Lung (tissue), 12 donors: ENCODE measurements around the gene IQCK. TPM values are rescaled to one million over a fixed set of nuclear protein-coding genes. Genes with fewer than 3 reads are reported as not detected.

Experiments
- ATAC-seq: fragments of 200-7000 bp; cut with Tn5 transposase; one replicate; pipeline ENCODE4 v1.9.1; 2020; ENCODE audit warnings: moderate number of reproducible peaks; ENCODE audit not compliant: insufficient read depth, low FRiP score
- DNase-seq, 3 donors: peaks; one replicate each; pipeline ENCODE4 v3.0.0-alpha.2; 2013 to 2017
- H3K27ac ChIP-seq, 2 donors: one replicate each; pipeline ENCODE4 v1.5.1; 2013; ENCODE audit warnings: mild to moderate bottlenecking in 2 of 2, moderate library complexity in 2 of 2, control low read depth in 1 of 2, inconsistent platforms in 1 of 2, low read depth in 1 of 2, low read length in 1 of 2
- H3K27me3 ChIP-seq, 3 donors: one replicate each; pipeline ENCODE4 v1.5.1; 2013; ENCODE audit warnings: low read length in 2 of 3; ENCODE audit not compliant: control insufficient read depth in 3 of 3, insufficient read depth in 3 of 3
- H3K36me3 ChIP-seq, 4 donors: one replicate each; pipeline ENCODE4 v1.5.1; 2013; ENCODE audit warnings: low read length in 4 of 4, mild to moderate bottlenecking in 1 of 4, moderate library complexity in 1 of 4; ENCODE audit not compliant: control insufficient read depth in 4 of 4, insufficient read depth in 4 of 4
- H3K4me1 ChIP-seq, 5 donors: one replicate each; pipeline ENCODE4 v1.5.1; 2013; ENCODE audit warnings: low read length in 5 of 5, mild to moderate bottlenecking in 2 of 5, moderate library complexity in 1 of 5; ENCODE audit not compliant: control insufficient read depth in 5 of 5, insufficient read depth in 5 of 5
- H3K4me3 ChIP-seq: one replicate; pipeline ENCODE4 v1.5.1; 2013; ENCODE audit warnings: mild to moderate bottlenecking, control low read depth, moderate library complexity
- H3K9ac ChIP-seq, 2 donors: one replicate each; pipeline ENCODE4 v1.5.1; 2013; ENCODE audit warnings: low read length in 2 of 2, control low read depth in 1 of 2; ENCODE audit not compliant: insufficient read depth in 1 of 2
- H3K9me3 ChIP-seq, 4 donors: one replicate each; pipeline ENCODE4 v1.5.1; 2013; ENCODE audit warnings: low read length in 3 of 4, mild to moderate bottlenecking in 1 of 4, moderate library complexity in 1 of 4; ENCODE audit not compliant: control insufficient read depth in 4 of 4, insufficient read depth in 3 of 4
- CTCF ChIP-seq: IDR thresholded peaks from 2 replicates; pipeline ENCODE4 v1.5.1; 2012; ENCODE audit warnings: mild to moderate bottlenecking; ENCODE audit errors: control extremely low read depth, extremely low read depth
- WGBS, 2 donors: extraction: QIAGEN DNeasy Blood & Tissue Kit; methylation state at CpG; one replicate each; pipeline ENCODE4 v1.1.7; 2013; 5-methylcytosine and 5-hydroxymethylcytosine counted together
- polyA plus RNA-seq, 2 donors: library from polyadenylated mRNA; stranded (reverse); fragments of 200-250 nt; gene quantifications; one replicate each; pipeline ENCODE4 v1.2.1, GENCODE V29; 2013
- total RNA-seq, 2 donors: library from RNA; depleted of rRNA in 1 of 2; stranded (reverse); fragments of >200 nt in 1 of 2; gene quantifications; one replicate each; pipeline ENCODE4 v1.2.1, GENCODE V29; 2014 to 2021
- donor health status: control.
- donor health status: control.
- donor health status: Bipolar disorder and iron deficiency.
- donor health status: healthy.
- donor health status: DM: yes; HTN: yes; CAD: no.

The IQCK gene
- total and polyA plus RNA-seq, 4 donors, result 12.7 to 27.0 (median 20.4) TPM

- Histone ChIP-seq H3K27me3 (peaks cover 0 to 5% (median 0%) of the 10 kb centered on the region in 3 donors), H3K4me1 (peaks cover 0 to 27% (median 5%) of the 10 kb centered on the region in 5 donors), H3K9ac (peak overlapping the region in 1 of 2 donors; percentile 36), H3K9me3 (no peaks in the 10 kb centered on the region), H3K27ac (peak overlapping the region in 1 of 2 donors; percentile 90), H3K36me3 (no peaks in the 10 kb centered on the region), H3K4me3 (peak overlapping the region; percentile 57)
- DNase-seq, result peak; percentile 68 to 77 (median 76)
- no peak for ATAC-seq
- 3 to 4% methylated on average over 23 to 35 of the region's 35 CpGs for WGBS, 2 donors
- no peak for TF ChIP-seq CTCF
These were observed 165.4 kb downstream of the IQCK start for GRCh38 chr16:19883296-19883965.

- H3K9ac ChIP-seq, result peak overlapping the region in 1 of 2 donors; percentile 32
- H3K4me3 ChIP-seq, result peak overlapping the region; percentile 57
- H3K27me3 ChIP-seq, result peaks cover 0 to 5% (median 0%) of the 10 kb centered on the region in 3 donors
- peak in 2 of 3 donors; percentile 19 to 28 for DNase-seq
- no peaks in the 10 kb centered on the region for H3K9me3 ChIP-seq
- peaks cover 0 to 27% (median 5%) of the 10 kb centered on the region in 5 donors for H3K4me1 ChIP-seq
- H3K27ac ChIP-seq, result peak overlapping the region in 1 of 2 donors; percentile 90
- TF ChIP-seq CTCF, result no peak
- 0 to 2% methylated on average over 13 to 24 of the region's 24 CpGs for WGBS, 2 donors
- H3K36me3 ChIP-seq, result no peaks in the 10 kb centered on the region
- ATAC-seq, result no peak
These were observed 166.0 kb downstream of the IQCK start for GRCh38 chr16:19883966-19884485.

- peaks cover 0 to 27% (median 5%) of the 10 kb centered on the region in 5 donors for H3K4me1 ChIP-seq
- TF ChIP-seq CTCF, result no peak
- peak within 1 kb of the TSS in 1 of 2 donors; percentile 38 for H3K9ac ChIP-seq
- no peaks in the 10 kb centered on the region for H3K9me3 ChIP-seq
- 1 to 2% methylated on average over 66 to 85 of the region's 85 CpGs for WGBS, 2 donors
- no peaks in the 10 kb centered on the region for H3K36me3 ChIP-seq
- ATAC-seq, result peak; percentile 38
- DNase-seq, result peak; percentile 57 to 81 (median 67)
- H3K4me3 ChIP-seq, result peak within 1 kb of the TSS; percentile 70
- peak within 1 kb of the TSS in 1 of 2 donors; percentile 90 for H3K27ac ChIP-seq
- H3K27me3 ChIP-seq, result peaks cover 0 to 5% (median 0%) of the 10 kb centered on the region in 3 donors
These were observed 166.8 kb downstream of the IQCK start, which contains the start of gene GPRC5B for GRCh38 chr16:19884611-19885450. TSS of gene GPRC5B (minus strand) at chr16:19884848. CDS start at chr16:19872845, 12,003 bp downstream.
